ENCODE results near the gene ADRA2C. TPM values are rescaled to one million over a fixed set of nuclear protein-coding genes. Genes with fewer than 3 reads are reported as not detected.

ADRA2C gene
- total RNA-seq, 6 experiments from 2014 or later: 0.17 to 0.81 (median 0.65) TPM; not detected in 1

GRCh38 chr4:3759236-3759635 is 6.9 kb upstream of the ADRA2C start:
- no peaks in the 10 kb centered on the region for H3K9me3 ChIP-seq
- no peaks in the 10 kb centered on the region for H3K4me1 ChIP-seq
- no peaks in the 10 kb centered on the region for H3K27me3 ChIP-seq
- ATAC-seq (no peak), DNase-seq (no peak)
- no peak overlapping the region for H3K4me3 ChIP-seq
- TF ChIP-seq, protein P1, sequence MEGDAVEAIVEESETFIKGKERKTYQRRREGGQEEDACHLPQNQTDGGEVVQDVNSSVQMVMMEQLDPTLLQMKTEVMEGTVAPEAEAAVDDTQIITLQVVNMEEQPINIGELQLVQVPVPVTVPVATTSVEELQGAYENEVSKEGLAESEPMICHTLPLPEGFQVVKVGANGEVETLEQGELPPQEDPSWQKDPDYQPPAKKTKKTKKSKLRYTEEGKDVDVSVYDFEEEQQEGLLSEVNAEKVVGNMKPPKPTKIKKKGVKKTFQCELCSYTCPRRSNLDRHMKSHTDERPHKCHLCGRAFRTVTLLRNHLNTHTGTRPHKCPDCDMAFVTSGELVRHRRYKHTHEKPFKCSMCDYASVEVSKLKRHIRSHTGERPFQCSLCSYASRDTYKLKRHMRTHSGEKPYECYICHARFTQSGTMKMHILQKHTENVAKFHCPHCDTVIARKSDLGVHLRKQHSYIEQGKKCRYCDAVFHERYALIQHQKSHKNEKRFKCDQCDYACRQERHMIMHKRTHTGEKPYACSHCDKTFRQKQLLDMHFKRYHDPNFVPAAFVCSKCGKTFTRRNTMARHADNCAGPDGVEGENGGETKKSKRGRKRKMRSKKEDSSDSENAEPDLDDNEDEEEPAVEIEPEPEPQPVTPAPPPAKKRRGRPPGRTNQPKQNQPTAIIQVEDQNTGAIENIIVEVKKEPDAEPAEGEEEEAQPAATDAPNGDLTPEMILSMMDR (IDR thresholded peaks at IDR 0.05): no peak
- no peak for TF ChIP-seq POLR2A (IDR thresholded peaks at IDR 0.05)
- intact Hi-C loops (cut with DNase I): no loop called here
- H3K36me3 ChIP-seq: no peaks in the 10 kb centered on the region
- no peak overlapping the region for H3K27ac ChIP-seq
- 65% methylated on average over 6 of the region's 15 CpGs for WGBS (ENCODE audit: insufficient coverage, low coverage, low lambda C conversion rate, missing lambda C conversion rate)

DNA sequence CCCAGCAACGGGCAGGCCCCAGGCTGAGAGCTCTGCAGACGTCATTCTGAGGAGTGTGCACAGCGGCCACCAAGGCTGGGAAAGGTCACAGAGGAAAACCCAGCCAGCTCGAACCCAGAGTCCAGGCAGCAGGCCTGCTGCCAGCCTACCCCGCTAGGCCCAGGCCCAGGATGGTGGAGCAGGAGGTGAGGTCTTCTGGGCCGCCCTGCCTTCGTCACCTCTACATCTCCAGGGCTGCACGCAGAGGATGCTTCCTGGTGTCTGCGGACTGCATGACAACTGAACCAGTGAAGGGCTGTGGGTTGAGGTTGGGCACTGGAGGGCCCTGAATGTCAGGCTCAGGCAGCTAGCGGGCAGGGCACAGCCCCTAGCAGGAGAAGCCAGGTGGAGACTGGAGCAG is 5.8 kb upstream of the ADRA2C start:
- no peak for ATAC-seq
- Histone ChIP-seq H3K4me3 (no peak overlapping the region), H3K27ac (no peak overlapping the region), H3K4me1 (peaks cover 0 to 2% (median 0%) of the 10 kb centered on the region in 4 donors), H3K9me3 (no peaks in the 10 kb centered on the region), H3K36me3 (no peaks in the 10 kb centered on the region), H3K27me3 (no peaks in the 10 kb centered on the region)
- no CpG with 5 or more reads among the region's 10 CpGs for WGBS (ENCODE audit: insufficient coverage, low coverage, low lambda C conversion rate, missing lambda C conversion rate)
- intact Hi-C loops (cut with DNase I): loop anchor here in 1 of 2 donors (10.0 kb wide), 1 partner anchor 114 kb away; no protein-coding TSS in a partner anchor
- DNase-seq: no peak
- TF ChIP-seq POLR2A (IDR thresholded peaks at IDR 0.05): no peak
- TF ChIP-seq, protein P1 (IDR thresholded peaks at IDR 0.05): no peak

DNA sequence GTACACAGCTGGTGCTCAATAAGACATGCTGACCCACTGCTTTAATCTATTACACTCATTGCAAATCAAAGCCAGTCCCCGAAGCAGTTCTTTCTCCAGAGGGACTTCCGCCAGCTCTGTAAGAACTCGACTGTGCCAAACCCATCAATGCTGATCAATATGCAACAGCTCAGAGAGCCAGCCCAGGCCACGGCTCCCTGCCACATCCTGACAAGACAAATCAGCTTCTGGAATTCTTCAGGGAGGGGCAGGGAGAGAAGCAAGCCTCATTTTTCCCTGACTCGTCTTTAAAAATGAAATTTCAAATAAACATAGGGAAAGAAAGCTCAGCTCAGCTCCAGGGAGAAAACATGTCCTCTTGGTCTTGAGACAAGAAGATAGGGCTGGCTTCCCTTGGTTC is 5.3 kb upstream of the ADRA2C start:
- H3K27ac ChIP-seq: no peak overlapping the region
- H3K36me3 ChIP-seq: no peaks in the 10 kb centered on the region
- H3K4me1 ChIP-seq: peaks cover 0 to 3% (median 0%) of the 10 kb centered on the region in 4 donors
- ATAC-seq (no peak), DNase-seq (no peak)
- intact Hi-C loops (cut with DNase I): loop anchor here in 1 of 2 donors (10.0 kb wide), 1 partner anchor 114 kb away; no protein-coding TSS in a partner anchor
- TF ChIP-seq POLR2A (IDR thresholded peaks at IDR 0.05): no peak
- TF ChIP-seq, protein P1 (IDR thresholded peaks at IDR 0.05): no peak
- H3K4me3 ChIP-seq: no peak overlapping the region
- H3K9me3 ChIP-seq: no peaks in the 10 kb centered on the region
- WGBS (ENCODE audit: insufficient coverage, low coverage, low lambda C conversion rate, missing lambda C conversion rate): 18% methylated on average over 5 of the region's 5 CpGs
- H3K27me3 ChIP-seq: no peaks in the 10 kb centered on the region

DNA sequence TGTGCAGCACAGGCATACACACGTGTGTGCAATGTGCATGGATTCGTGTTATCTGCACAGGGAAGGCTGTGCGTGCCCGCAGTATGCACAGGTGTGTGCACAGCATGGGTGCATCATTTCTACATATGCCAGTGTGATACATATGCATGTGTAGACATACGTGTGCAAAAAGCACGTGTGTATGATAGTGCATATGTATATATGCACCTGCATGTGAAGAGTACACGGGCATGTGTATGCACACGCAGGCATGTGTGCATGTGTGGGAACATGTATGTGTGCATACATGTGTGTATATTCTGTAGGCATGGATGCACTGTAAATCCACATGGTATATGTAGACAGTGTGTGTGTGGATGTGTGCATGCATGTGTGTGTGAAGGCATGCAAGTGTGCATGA is 3.9 kb upstream of the ADRA2C start:
- WGBS (ENCODE audit: insufficient coverage, low coverage, low lambda C conversion rate, missing lambda C conversion rate): 58% methylated on average over 7 of the region's 8 CpGs
- Histone ChIP-seq H3K4me1 (peaks cover 0 to 3% (median 0%) of the 10 kb centered on the region in 4 donors), H3K27me3 (no peaks in the 10 kb centered on the region), H3K27ac (no peak overlapping the region), H3K9me3 (no peaks in the 10 kb centered on the region), H3K36me3 (no peaks in the 10 kb centered on the region), H3K4me3 (no peak overlapping the region)
- no peak for ATAC-seq
- TF ChIP-seq POLR2A (IDR thresholded peaks at IDR 0.05): no peak
- DNase-seq: no peak
- intact Hi-C loops (cut with DNase I): loop anchor here in 1 of 2 donors (10.0 kb wide), 1 partner anchor 113 kb away; no protein-coding TSS in a partner anchor

GRCh38 chr4:3762753-3763549 is 3.2 kb upstream of the ADRA2C start:
- Histone ChIP-seq H3K9me3 (no peaks in the 10 kb centered on the region), H3K27ac (no peak overlapping the region), H3K4me1 (peaks cover 0 to 3% (median 0%) of the 10 kb centered on the region in 4 donors), H3K27me3 (no peaks in the 10 kb centered on the region), H3K36me3 (no peaks in the 10 kb centered on the region), H3K4me3 (no peak overlapping the region)
- intact Hi-C loops (cut with DNase I): loop anchor here in 1 of 2 donors (10.0 kb wide), 1 partner anchor 112 kb away; no protein-coding TSS in a partner anchor
- ATAC-seq (no peak), DNase-seq (no peak)
- 54% methylated on average over 10 of the region's 24 CpGs for WGBS (ENCODE audit: insufficient coverage, low coverage, low lambda C conversion rate, missing lambda C conversion rate)
- TF ChIP-seq, protein P1 (IDR thresholded peaks at IDR 0.05): no peak
- no peak for TF ChIP-seq POLR2A (IDR thresholded peaks at IDR 0.05)

Measured in right lobe of liver (tissue), 6 donors.